SK-N-MC (cell line): Measurements from ENCODE around the gene VEZT.
"Not testable (repeated sequence)": the region's sequence is repeated elsewhere in the genome, so short reads cannot be mapped to it uniquely, and the experiment has no call there.

Source experiments
- DNase-seq: peaks from one replicate; pipeline ENCODE4 v3.0.0-alpha.2; 2011; ENCODE audit warnings: low read depth, low spot score
- H3K27ac ChIP-seq: fragments of 200-600 bp; sonication (generic); 2 replicates; pipeline ENCODE4 v1.5.1; 2016; ENCODE audit warnings: mixed run types
- H3K36me3 ChIP-seq: fragments of 200-600 bp; sonication (generic); 2 replicates; pipeline ENCODE4 v1.6.1; 2017; ENCODE audit warnings: antibody characterized with exemption, low read length, mixed read lengths; ENCODE audit not compliant: insufficient read depth
- H3K4me3 ChIP-seq: fragments of 200-600 bp; sonication (generic); 2 replicates; pipeline ENCODE4 v1.5.1; 2016
- H3K9ac ChIP-seq: fragments of 200-600 bp; sonication (generic); 2 replicates; pipeline ENCODE4 v1.8.0; 2017; ENCODE audit warnings: mixed run types, mixed read lengths; ENCODE audit not compliant: insufficient read length
- H3K9me3 ChIP-seq: fragments of 200-600 bp; sonication (generic); 2 replicates; pipeline ENCODE4 v1.6.1; 2017; ENCODE audit warnings: low read depth, mild to moderate bottlenecking, antibody characterized with exemption, low read length, moderate library complexity, mixed read lengths
- EZH2 ChIP-seq: fragments of 200-600 bp; sonication (generic); IDR thresholded peaks from one replicate; pipeline ENCODE4 v1.6.1; 2017; ENCODE audit warnings: antibody characterized with exemption
- FOXP2 ChIP-seq: optimal IDR thresholded peaks from 2 replicates; pipeline ENCODE3; 2011; ENCODE audit warnings: mild to moderate bottlenecking, moderate library complexity; ENCODE audit not compliant: insufficient read depth; ENCODE audit errors: extremely low read length, control extremely low read depth
- POLR2AphosphoS5 ChIP-seq: IDR thresholded peaks from 2 replicates; pipeline ENCODE4 v1.6.1; 2012; ENCODE audit warnings: mild to moderate bottlenecking, low read depth, low read length, borderline replicate concordance

The VEZT gene

DNA sequence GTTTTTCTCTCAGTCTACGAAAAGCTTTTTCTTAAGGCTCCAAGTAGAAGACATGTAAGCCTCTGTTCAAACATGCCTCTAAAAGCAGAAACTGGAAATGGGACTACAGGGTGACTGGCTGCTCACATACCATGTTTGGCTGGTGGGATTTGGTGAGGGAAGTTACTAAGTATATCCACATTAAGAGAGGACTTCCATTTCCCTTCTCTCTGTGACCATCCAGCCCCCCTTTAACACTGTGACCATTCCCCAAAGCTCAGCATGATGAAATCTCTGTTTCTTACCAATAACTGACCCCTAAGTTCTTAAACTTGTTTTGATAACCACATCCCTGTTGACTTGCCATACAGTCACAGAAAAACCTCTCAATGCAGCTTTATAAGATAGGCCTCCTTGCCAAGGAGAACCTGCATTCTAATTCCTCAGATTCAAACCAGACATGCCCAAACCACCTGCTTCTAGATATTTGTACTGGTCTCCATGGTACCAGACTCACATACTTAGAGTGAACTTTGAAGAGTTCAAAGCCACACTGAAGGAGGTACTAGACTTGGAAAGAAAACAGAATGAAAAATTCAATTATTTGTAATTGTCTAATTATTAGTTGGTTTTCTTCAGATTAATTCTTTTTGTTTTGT, 102.2 kb downstream of the VEZT start:
- Histone ChIP-seq H3K9me3 (no peaks in the 10 kb centered on the region), H3K4me3 (no peak overlapping the region), H3K36me3 (no peaks in the 10 kb centered on the region), H3K9ac (no peak overlapping the region), H3K27ac (no peak overlapping the region)
- TF ChIP-seq FOXP2 (no peak), EZH2 (no peak), POLR2AphosphoS5 (no peak)
- no peak for DNase-seq

GRCh38 chr12:95321516-95322246, 104.1 kb downstream of the VEZT start:
- H3K9me3 ChIP-seq: no peaks in the 10 kb centered on the region
- DNase-seq: no peak
- H3K9ac ChIP-seq: no peak overlapping the region
- no peak overlapping the region for H3K27ac ChIP-seq
- TF ChIP-seq FOXP2 (no peak), EZH2 (no peak), POLR2AphosphoS5 (no peak)
- H3K4me3 ChIP-seq: no peak overlapping the region
- no peaks in the 10 kb centered on the region for H3K36me3 ChIP-seq

DNA sequence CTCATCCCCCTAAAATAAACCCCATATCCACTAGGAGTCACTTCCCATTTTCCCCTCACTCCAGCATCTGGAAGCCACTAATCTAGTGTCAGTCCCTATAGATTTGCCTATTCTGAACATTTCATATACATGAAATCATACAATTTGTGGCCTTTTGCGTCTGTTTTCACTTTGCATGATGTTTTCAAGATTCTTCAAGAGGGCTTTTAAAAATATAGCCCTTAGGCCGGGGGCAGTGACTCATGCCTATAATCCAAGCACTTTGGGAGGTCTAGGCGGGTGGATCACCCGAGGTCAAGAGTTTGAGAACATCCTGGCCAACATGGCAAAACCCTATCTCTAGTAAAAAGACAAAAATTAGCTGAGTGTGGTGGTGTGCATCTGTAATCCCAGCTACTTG, 104.7 kb downstream of the VEZT start:
- no peak for DNase-seq
- TF ChIP-seq POLR2AphosphoS5 (no peak), FOXP2 (no peak), EZH2 (no peak)
- Histone ChIP-seq H3K36me3 (no peaks in the 10 kb centered on the region), H3K27ac (no peak overlapping the region), H3K4me3 (no peak overlapping the region), H3K9ac (no peak overlapping the region), H3K9me3 (no peaks in the 10 kb centered on the region)

DNA sequence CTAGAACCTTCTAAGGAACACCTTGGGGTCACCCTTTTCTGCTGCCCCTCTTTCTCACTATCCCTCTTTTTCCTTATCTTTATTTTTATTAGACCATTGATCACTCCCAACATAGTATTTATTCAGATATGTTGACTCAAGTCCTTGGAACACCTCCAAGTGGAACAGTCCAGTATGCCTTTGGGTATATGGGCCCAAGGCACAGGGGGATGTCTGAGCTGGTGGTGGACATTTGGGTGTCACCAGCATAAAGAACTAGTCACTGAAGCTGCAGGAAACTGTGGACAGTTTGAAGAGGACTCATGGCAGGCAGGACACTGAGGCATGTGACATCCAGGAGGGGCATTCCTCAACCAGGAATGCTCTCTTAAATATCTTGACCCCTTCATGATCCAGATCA, 105.6 kb downstream of the VEZT start:
- Histone ChIP-seq H3K27ac (no peak overlapping the region), H3K9ac (no peak overlapping the region), H3K9me3 (no peaks in the 10 kb centered on the region), H3K36me3 (no peaks in the 10 kb centered on the region), H3K4me3 (no peak overlapping the region)
- no peak for TF ChIP-seq FOXP2
- TF ChIP-seq EZH2: no peak
- no peak for TF ChIP-seq POLR2AphosphoS5
- DNase-seq: no peak

DNA sequence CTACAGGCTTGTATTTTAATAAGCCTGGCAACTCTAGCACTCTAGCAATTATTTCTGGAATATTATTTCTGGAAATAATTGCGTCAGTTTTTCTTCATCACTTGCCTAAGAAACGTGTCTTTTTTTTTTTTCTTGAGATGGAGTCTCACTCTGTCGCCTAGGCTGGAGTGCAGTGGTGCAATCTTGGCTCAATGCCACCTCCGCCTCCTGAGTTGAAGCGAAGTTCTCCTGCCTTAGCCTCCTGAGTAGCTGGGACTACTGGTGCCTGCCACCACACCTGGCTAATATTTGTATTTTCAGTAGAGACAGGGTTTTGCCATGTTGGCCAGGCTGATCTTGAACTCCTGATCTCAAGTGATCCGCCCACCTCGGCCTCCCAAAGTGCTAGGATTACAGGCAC, 106.6 kb downstream of the VEZT start:
- H3K4me3 ChIP-seq, H3K9me3 ChIP-seq, DNase-seq, H3K9ac ChIP-seq, H3K27ac ChIP-seq, H3K36me3 ChIP-seq: not testable (repeated sequence)

DNA sequence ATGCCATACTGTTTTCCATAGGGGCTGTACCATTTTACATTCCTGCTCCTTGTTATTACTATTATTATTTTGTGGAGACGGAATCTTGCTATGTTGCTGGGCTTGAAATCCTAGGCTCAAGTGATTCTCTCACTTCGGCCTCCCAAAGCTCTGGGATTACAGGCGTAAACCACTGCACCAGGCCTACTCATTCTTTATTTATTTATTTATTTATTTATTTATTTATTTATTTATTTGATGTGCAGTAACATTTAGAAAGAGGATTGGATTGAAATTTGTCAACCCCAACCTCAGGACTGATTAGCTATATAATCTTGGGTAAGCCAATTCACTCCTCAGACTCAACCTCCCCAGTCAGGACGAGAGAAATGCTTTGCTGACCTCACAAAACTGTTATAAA, 107.9 kb downstream of the VEZT start:
- TF ChIP-seq POLR2AphosphoS5: no peak
- TF ChIP-seq FOXP2: no peak
- TF ChIP-seq EZH2: no peak
- no peak overlapping the region for H3K27ac ChIP-seq
- H3K4me3 ChIP-seq: no peak overlapping the region
- no peaks in the 10 kb centered on the region for H3K9me3 ChIP-seq
- no peak overlapping the region for H3K9ac ChIP-seq
- no peak for DNase-seq
- H3K36me3 ChIP-seq: no peaks in the 10 kb centered on the region

DNA sequence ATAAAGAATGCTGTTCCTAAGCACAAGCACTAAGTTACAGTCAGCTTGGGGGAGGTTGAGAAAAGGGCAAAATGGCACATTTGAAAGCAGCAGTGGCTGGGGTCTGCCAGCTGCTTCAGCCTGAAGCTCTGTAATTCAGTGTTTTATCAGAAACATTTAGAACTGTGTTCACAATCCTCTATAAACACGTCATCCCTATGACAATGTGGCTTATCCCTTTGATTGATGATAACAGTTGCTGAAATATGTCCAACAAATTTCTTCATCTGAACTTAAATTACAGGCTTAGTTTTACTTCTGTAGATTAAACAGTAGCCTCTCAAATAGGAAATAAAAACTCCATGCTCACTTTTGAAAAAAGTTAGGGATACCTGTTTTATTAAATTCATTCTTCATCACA, 108.8 kb downstream of the VEZT start:
- no peak for TF ChIP-seq FOXP2
- TF ChIP-seq EZH2: no peak
- TF ChIP-seq POLR2AphosphoS5: no peak

DNA sequence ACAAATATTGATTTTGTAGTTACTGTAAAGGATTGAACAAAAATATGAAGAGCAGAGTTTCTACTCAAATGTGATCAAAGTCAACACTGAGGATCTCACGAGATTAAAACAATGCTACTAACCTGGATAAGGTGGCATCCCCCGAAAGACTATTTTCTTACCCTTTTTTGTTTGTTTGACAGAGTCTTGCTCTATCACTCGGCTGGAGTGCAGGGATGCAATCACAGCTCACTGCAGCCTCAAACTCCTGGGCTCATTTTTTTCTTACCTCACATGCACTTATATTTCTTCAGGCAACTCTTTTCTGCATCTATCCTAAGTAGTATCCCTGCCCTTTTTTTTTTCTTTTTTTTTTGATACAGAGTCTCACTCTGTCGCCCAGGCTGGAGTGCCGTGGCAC, 109.2 kb downstream of the VEZT start:
- Histone ChIP-seq H3K4me3 (no peak overlapping the region), H3K36me3 (no peaks in the 10 kb centered on the region), H3K9me3 (no peaks in the 10 kb centered on the region), H3K9ac (no peak overlapping the region), H3K27ac (no peak overlapping the region)
- no peak for TF ChIP-seq EZH2
- no peak for TF ChIP-seq POLR2AphosphoS5
- no peak for TF ChIP-seq FOXP2
- DNase-seq: no peak

More for the DNA sequence above, 108.8 kb downstream of the VEZT start:
- no peak overlapping the region for H3K9ac ChIP-seq
- H3K9me3 ChIP-seq: no peaks in the 10 kb centered on the region
- DNase-seq: no peak
- no peaks in the 10 kb centered on the region for H3K36me3 ChIP-seq
- no peak overlapping the region for H3K27ac ChIP-seq
- no peak overlapping the region for H3K4me3 ChIP-seq

DNA sequence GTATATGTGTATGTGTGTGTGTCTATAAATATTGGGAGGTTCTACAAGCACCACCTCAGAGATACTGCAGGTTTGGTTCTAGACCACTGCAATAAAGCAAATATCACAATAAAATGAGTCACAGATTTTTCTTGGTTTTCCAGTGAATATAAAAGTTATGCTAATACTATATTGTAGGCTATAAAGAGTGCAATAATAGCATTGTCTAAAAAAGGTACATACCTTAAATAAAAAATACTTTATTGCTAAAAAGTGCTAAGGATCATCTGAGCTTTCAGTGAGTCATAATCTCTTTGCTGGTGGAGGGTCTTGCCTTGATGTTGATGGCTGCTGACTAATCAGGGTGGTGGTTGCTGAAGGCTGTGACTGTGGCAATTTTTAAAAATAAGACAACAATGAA, 111.1 kb downstream of the VEZT start:
- no peak for TF ChIP-seq POLR2AphosphoS5
- no peak for TF ChIP-seq EZH2
- no peak for TF ChIP-seq FOXP2
- DNase-seq: no peak
- Histone ChIP-seq H3K36me3 (no peaks in the 10 kb centered on the region), H3K9ac (no peak overlapping the region), H3K4me3 (no peak overlapping the region), H3K27ac (no peak overlapping the region), H3K9me3 (no peaks in the 10 kb centered on the region)
